ENCODE data around the gene PXMP2. TPM values are rescaled to one million over a fixed set of nuclear protein-coding genes. Genes with fewer than 3 reads are reported as not detected.
A peak's percentile ranks its signal among the peaks of the same experiment; 100 is the strongest.

The PXMP2 gene
- total RNA-seq, 1 donor from 2014 or later: 9.8 TPM

GRCh38 chr12:132710405-132711079, 23.2 kb downstream of the PXMP2 start, which contains the start of gene PGAM5:
Gene PGAM5 (plus strand): TSS chr12:132710842. CDS start chr12:132710877, 35 bp downstream.
- peak within 1 kb of the TSS; percentile 98 for H3K4me3 Mint-ChIP-seq (ENCODE audit: unreplicated experiment)
- peaks cover 3% of the 10 kb centered on the region for H3K4me1 Mint-ChIP-seq (ENCODE audit: low read depth, unreplicated experiment)
- peaks cover 5% of the 10 kb centered on the region for H3K27me3 Mint-ChIP-seq (ENCODE audit: unreplicated experiment)
- DNase-seq: peak; percentile 83
- no peak for TF ChIP-seq CTCF (IDR thresholded peaks at IDR 0.05; ENCODE audit: partially characterized antibody, unreplicated experiment)
- H3K9me3 Mint-ChIP-seq (ENCODE audit: unreplicated experiment): peaks cover 9% of the 10 kb centered on the region
- peak within 1 kb of the TSS; percentile 93 for H3K27ac Mint-ChIP-seq (ENCODE audit: unreplicated experiment)
- H3K36me3 Mint-ChIP-seq (ENCODE audit: unreplicated experiment): no peaks in the 10 kb centered on the region

DNA sequence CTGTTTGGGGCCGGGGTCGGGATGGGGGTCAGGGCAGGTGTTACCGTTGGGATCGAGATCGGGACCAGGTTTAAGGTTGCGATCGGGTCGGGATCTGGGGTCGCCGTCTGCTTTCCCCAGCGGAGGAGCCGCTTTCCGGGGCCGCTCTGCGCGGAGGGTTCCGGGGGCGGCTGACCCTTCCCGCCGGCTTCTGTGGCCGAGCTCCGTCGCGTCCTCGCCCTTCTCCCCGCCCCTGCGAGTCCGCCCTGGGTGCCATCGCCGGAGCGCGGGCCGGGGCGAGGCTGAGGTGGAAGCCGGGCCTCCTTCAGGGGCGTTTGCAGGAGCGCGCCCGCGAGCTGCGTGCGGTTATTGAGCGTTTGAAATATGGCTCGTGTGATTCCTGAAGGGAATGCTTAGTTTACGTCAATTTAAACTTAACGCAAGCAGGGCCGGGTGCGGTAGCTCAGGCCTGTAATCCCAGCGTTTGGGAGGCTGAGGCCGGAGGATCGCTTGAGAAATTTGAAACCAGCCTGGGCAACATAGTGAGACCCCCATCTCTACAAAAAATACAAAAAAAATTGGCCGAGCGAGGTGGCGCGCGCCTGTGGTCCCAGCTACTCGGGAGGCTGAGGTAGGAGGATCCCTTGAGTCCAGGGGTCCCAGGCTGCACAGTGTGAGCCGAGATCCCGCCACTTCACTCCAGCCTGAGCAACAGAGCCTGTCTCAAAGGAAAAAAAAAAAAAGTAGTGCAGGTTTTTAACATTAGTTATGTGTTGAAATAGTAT, 23.9 kb downstream of the PXMP2 start:
- H3K36me3 Mint-ChIP-seq (ENCODE audit: unreplicated experiment): no peaks in the 10 kb centered on the region
- DNase-seq: peak; percentile 55
- peaks cover 9% of the 10 kb centered on the region for H3K9me3 Mint-ChIP-seq (ENCODE audit: unreplicated experiment)
- H3K4me1 Mint-ChIP-seq (ENCODE audit: low read depth, unreplicated experiment): peaks cover 3% of the 10 kb centered on the region
- H3K4me3 Mint-ChIP-seq (ENCODE audit: unreplicated experiment): peak overlapping the region; percentile 78
- peaks cover 5% of the 10 kb centered on the region for H3K27me3 Mint-ChIP-seq (ENCODE audit: unreplicated experiment)
- no peak overlapping the region for H3K27ac Mint-ChIP-seq (ENCODE audit: unreplicated experiment)
- TF ChIP-seq CTCF (IDR thresholded peaks at IDR 0.05; ENCODE audit: partially characterized antibody, unreplicated experiment): no peak

GRCh38 chr12:132713123-132713522, 25.7 kb downstream of the PXMP2 start:
- H3K27ac Mint-ChIP-seq (ENCODE audit: unreplicated experiment): no peak overlapping the region
- H3K4me1 Mint-ChIP-seq (ENCODE audit: low read depth, unreplicated experiment): peaks cover 3% of the 10 kb centered on the region
- H3K27me3 Mint-ChIP-seq (ENCODE audit: unreplicated experiment): peaks cover 5% of the 10 kb centered on the region
- DNase-seq: no peak
- peak overlapping the region; percentile 38 for H3K4me3 Mint-ChIP-seq (ENCODE audit: unreplicated experiment)
- TF ChIP-seq CTCF (IDR thresholded peaks at IDR 0.05; ENCODE audit: partially characterized antibody, unreplicated experiment): no peak
- H3K9me3 Mint-ChIP-seq (ENCODE audit: unreplicated experiment): peaks cover 9% of the 10 kb centered on the region
- H3K36me3 Mint-ChIP-seq (ENCODE audit: unreplicated experiment): no peaks in the 10 kb centered on the region

- no peak for DNase-seq
- no peaks in the 10 kb centered on the region for H3K36me3 Mint-ChIP-seq (ENCODE audit: unreplicated experiment)
- no peak overlapping the region for H3K4me3 Mint-ChIP-seq (ENCODE audit: unreplicated experiment)
- TF ChIP-seq CTCF (IDR thresholded peaks at IDR 0.05; ENCODE audit: partially characterized antibody, unreplicated experiment): no peak
- H3K9me3 Mint-ChIP-seq (ENCODE audit: unreplicated experiment): peaks cover 4% of the 10 kb centered on the region
- no peaks in the 10 kb centered on the region for H3K27me3 Mint-ChIP-seq (ENCODE audit: unreplicated experiment)
- H3K27ac Mint-ChIP-seq (ENCODE audit: unreplicated experiment): peak overlapping the region; percentile 28
- H3K4me1 Mint-ChIP-seq (ENCODE audit: low read depth, unreplicated experiment): no peaks in the 10 kb centered on the region
These were observed 28.5 kb downstream of the PXMP2 start for GRCh38 chr12:132715874-132716273.

DNA sequence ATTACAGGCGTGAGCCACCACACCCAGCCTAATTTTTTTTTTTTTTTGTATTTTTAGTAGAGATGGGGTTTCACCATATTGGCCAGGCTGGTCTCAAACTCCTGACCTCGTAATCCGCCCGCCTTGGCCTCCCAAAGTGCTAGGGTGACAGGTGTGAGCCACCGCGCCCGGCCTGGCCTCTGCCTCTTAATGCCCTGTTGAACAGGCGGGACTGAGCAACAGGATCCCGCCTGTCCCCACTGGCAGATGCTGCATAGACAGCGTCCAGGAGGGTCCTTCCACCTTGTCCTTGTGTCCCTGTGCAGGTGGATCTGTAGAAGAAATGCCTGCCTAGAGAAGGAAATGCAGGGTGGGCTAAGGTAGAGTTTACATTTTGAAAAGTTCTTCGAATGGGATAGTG, 29.0 kb downstream of the PXMP2 start:
- Mint-ChIP-seq H3K4me3 (ENCODE audit: unreplicated experiment) (no peak overlapping the region), H3K27me3 (ENCODE audit: unreplicated experiment) (no peaks in the 10 kb centered on the region), H3K9me3 (ENCODE audit: unreplicated experiment) (peaks cover 6% of the 10 kb centered on the region), H3K27ac (ENCODE audit: unreplicated experiment) (no peak overlapping the region), H3K36me3 (ENCODE audit: unreplicated experiment) (no peaks in the 10 kb centered on the region), H3K4me1 (ENCODE audit: low read depth, unreplicated experiment) (no peaks in the 10 kb centered on the region)
- no peak for TF ChIP-seq CTCF (IDR thresholded peaks at IDR 0.05; ENCODE audit: partially characterized antibody, unreplicated experiment)
- DNase-seq: no peak
